Stimulated activated CD8-positive, alpha-beta memory T cell treated with anti-CD3 and anti-CD28 coated beads, Interleukin-12 subunit alpha, Interleukin-12 subunit beta, amount 100 ng/mL, for 24 hours (primary cell): Measurements from ENCODE around the gene P2RX7.
"Not testable (repeated sequence)": the region's sequence is repeated elsewhere in the genome, so short reads cannot be mapped to it uniquely, and the experiment has no call there.

ENCODE experiments used
- DNase-seq: peaks from one replicate; pipeline ENCODE4 v3.0.0-alpha.2; 2020; ENCODE audit errors: extremely low read depth

Gene P2RX7

GRCh38 chr12:121229826-121230537, 97.3 kb downstream of the P2RX7 start:
- DNase-seq: not testable (repeated sequence)

DNA sequence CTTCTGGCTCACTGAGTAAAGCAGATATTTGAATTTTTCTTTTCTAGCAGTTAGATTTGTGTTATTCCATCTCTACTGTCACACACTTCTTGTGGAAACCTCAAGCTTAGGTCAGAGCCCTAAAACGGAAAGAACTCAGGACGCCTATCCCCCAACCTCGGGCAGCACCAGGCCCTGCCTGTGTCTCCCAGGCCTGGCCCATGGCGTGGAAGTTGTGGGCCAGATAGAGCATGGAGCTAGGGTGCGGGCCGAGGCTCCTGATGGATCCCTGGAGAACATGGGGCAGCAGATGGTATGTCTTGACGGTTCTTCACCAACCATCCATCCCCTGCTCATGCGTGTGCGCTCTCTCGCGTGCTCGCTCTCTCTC, 97.8 kb downstream of the P2RX7 start:
- DNase-seq: no peak

GRCh38 chr12:121232163-121232562, 99.5 kb downstream of the P2RX7 start:
- DNase-seq: no peak

GRCh38 chr12:121232977-121233627, 100.4 kb downstream of the P2RX7 start:
- no peak for DNase-seq

DNA sequence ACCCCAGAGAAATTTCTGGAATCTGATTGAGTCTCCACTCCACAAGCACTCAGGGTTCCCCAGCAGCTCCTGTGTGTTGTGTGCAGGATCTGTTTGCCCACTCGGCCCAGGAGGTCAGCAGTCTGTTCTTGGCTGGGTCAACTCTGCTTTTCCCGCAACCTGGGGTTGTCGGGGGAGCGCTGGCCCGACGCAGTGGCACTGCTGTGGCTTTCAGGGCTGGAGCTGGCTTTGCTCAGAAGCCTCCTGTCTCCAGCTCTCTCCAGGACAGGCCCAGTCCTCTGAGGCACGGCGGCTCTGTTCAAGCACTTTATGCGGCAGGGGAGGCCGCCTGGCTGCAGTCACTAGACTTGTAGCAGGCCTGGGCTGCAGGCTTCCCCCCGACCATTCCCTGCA, 100.9 kb downstream of the P2RX7 start:
- no peak for DNase-seq

GRCh38 chr12:121236776-121237175, 104.1 kb downstream of the P2RX7 start:
- DNase-seq: no peak

DNA sequence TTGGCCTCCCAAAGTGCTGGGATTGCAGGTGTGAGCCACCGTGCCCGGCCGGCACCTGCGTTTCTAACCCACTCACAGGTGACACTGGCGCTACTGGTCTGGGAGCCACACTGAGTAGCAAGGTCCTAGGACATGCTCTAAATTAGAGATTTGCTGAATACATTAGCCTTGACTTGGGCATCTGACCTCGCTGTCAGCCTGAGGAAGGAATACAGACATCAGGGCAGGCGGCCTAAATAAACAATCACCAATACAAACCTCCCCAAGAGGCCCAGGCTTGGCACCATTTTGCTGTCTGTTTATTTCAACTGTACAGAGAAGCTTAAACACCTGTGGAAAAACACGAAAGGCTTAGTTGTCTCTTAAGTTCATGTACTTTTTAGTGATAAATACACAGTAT, 104.7 kb downstream of the P2RX7 start:
- DNase-seq: no peak
